ENCODE data around the gene OVOL1.
"Not testable (repeated sequence)": the region's sequence is repeated elsewhere in the genome, so short reads cannot be mapped to it uniquely, and the experiment has no call there.

Gene OVOL1

DNA sequence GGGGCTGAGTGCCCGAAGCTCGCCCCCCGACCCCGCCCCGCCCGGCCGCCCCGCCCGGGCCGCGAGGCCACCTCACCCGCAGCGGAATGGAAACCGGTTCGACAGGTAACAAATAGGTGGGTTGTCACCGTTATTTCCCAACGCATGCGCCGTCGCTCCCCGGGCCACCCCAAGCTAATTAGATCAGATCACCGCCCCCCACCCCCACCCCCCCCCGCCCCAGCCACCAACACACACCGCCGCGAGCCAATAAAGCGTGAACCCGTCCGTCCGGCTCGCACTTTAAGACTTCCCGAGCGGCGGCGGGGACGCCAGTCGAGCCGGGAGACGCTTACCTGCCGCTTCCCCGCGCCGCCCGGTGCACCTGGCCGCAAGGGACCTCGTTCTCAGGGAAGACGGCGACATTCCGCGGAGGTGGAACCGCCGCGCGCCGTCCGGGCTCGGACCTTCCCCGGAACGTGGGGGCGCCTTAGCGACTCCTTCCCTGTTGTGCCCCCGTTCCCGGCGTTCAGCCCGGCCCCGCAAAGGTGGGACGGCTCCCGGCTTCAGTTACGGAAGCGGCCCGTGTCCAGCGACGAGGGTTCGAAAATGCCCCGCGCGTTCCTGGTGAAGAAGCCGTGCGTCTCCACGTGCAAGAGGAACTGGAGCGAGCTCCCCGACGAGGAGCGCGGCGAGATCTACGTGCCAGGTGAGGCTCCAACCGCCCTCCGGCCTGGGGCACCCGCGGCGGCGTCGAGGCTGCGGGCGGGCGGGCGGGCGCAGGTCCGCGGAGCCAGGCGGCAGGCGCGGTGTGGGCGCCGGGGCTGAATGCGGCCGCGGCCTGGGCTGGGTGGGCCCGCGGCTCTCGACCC lies at the start of gene OVOL1:
OVOL1 (plus strand) TSS at position 278 of the 851 bp plus-strand sequence; CDS start at position 589, 311 bp downstream.
- no peak for DNase-seq (ENCODE audit: low read depth)

DNA sequence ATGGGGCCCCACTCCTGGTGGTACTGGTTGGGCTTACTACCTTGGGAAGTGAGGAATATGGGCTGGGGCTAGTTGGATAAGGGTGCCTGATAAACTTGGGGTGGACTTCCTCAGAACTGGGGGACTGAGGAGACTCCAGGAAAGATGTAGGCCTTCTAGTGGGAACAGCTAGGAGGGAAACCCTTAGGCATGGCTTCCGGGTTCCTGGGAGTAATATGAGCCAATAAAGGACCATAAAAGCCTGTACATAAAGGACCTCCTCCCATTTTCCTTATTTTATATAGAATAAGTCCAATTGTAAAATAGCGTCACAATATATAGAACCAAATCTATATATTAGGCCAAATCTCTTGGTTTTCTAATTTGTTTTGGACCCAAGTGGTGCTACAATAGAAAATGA lies 47.8 kb upstream of the OVOL1 start:
- DNase-seq (ENCODE audit: low read depth) = no peak

DNA sequence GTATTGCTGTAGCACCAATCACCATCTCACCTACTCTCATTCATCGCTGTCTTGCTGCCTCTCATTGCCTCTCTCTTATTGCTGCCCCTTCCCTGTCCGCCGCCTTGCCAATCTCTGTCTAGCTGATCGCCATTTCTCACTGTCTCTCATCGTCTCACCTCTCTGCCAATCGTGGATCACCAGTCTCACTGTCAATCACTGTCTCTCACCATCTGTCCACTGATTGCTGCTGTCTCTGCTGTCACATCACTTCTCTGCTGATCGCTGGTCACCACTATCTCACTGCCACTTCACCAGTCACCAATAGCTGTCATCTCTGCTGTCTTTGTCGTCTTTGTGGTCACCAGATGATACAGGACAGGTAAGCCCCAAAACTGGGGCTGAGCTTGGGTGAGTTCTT lies 45.7 kb upstream of the OVOL1 start:
- no peak for DNase-seq (ENCODE audit: low read depth)

DNA sequence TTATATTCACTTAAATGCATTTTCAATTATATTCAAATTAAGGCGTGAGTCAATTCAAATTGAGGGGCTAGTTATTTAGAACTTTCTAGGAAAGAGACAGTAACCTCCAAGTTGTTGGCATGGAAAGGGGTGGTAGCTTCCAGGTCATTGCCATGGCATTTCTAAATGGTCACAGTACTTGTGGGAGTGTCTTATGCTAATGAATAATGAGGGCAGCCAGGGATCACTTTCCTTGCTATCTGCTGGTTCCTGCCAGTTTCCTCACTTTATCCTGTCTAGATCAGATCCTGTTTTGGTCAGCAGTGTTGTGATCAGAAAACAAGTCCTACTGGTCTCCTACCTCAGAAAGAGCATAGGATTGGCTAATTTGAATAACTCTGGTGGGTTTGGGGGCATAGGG lies 44.5 kb upstream of the OVOL1 start:
- DNase-seq (ENCODE audit: low read depth) = no peak

DNA sequence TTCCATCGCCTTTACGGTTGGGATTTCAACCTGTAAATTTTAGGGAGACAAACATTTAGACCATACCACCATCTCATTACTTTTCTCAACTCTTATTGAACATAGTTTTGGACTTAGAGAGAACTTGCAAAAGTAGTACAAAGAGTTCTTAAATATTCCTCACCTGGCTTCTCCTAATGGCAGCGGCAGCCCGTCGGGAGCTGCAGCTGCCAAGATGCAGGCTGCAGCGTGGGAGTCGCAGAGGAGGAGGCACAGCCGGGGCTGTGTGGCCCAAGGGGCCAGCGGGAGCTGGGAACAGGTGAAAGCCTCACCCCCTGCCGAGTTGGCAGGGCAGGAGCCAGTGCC lies 43.2 kb upstream of the OVOL1 start:
- no peak for DNase-seq (ENCODE audit: low read depth)

DNA sequence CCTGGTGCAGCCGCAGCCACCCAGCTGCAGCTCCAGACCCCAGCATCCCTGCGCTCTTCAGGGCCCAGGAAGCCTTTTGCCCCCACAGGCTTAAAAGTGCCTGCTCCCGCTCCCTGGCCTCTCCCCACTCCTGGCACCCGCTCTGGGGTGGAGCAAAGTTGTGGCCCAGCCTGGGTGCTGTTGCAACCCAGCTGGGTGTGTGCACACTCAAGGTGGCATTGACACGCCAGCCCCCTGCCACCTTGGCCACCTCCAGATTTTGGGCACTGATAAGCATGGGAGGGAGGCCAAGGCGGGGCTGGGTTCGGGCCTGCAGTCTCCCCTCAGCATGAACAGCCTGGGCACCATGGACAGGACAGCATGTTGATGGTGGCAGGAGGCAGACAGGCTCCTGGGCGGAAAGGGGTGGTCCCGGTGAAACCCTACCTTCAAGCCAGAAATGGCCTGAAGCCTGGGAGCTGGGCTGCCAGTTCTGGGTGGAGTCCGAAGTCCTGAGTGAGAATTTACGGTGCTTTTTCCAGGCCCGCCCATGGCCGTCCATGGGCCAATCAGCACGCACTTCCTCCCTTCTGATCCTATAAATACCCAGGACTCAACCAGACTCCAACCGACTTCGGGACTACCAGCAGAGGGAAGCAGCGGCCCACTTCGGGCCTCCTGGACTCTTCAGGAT lies 42.7 kb upstream of the OVOL1 start:
- DNase-seq (ENCODE audit: low read depth) = peak; percentile 22

DNA sequence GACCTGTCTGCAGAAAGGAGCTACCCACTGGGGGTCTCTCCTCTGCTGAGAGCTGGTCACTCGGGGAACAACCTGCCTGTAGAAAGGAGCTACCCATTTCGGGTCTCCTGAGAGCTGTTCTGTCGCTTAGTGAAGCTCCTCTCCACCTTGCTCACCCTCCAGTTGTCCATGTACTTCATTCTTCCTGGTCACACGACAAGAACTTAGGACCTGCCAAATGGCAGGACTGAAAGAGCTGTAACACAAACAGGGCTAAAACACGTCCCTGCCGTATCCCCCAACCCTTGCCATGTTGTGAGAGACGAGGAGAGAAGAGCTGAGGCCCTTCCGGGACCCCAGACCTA lies 42.2 kb upstream of the OVOL1 start:
- DNase-seq (ENCODE audit: low read depth) = no peak

DNA sequence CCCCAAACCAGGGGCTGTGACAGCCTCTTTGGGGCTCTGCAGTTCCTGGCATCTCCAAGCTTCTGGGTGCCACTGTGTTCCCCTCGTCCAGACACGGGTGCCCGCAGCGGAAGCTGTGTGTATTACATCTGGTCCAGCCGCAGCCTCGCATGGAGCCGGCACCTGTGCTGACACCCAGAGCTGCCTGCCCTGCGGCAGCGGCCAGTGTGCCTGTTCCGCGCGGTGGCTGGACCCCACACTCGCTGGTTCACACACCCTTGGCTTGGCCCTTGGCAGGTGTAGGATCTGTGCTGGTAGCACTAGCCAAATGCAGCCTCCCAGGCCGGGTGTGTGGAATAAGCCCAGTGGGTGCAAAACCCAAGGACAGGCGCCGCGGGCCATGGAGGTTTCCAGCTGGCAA lies 41.8 kb upstream of the OVOL1 start:
- no peak for DNase-seq (ENCODE audit: low read depth)

DNA sequence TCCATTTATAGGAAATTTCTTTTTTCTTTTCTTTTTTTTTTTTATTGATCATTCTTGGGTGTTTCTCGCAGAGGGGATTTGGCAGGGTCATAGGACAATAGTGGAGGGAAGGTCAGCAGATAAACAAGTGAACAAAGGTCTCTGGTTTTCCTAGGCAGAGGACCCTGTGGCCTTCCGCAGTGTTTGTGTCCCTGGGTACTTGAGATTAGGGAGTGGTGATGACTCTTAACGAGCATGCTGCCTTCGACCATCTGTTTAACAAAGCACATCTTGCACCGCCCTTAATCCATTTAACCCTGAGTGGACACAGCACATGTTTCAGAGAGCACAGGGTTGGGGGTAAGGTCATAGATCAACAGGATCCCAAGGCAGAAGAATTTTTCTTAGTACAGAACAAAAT lies 24.7 kb upstream of the OVOL1 start:
- DNase-seq (ENCODE audit: low read depth) = not testable (repeated sequence)

DNA sequence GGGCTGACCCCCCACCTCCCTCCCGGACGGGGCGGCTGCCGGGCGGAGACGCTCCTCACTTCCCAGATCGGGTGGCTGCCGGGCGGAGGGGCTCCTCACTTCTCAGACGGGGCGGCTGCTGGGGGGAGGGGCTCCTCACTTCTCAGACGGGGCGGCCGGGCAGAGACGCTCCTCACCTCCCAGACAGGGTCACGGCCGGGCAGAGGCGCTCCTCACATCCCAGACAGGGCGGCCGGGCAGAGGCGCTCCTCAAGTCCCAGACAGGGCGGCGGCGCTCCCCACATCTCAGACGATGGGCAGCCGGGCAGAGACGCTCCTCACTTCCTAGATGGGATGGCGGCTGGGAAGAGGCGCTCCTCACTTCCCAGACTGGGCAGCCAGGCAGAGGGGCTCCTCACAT lies 24.0 kb upstream of the OVOL1 start:
- DNase-seq (ENCODE audit: low read depth) = not testable (repeated sequence)

DNA sequence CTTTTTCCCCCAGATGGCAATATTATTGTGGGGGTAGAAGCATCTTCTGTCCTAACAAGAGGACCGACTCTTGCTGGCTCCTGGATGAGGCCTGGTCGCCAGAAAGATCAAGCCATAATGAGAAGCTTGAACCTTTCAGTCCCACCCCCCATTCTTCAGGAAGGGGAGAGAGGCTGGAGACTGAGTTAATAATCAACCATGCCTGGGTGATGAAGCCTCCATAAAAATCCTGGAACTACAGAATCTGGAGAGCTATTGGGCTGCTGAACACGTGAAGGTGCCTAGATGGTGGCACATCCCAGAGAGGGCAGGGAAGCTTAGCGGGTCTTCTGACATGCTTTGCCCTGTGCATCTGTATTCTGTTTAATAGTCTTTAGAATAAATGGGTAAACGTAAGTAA lies 22.4 kb upstream of the OVOL1 start:
- DNase-seq (ENCODE audit: low read depth) = no peak

DNA sequence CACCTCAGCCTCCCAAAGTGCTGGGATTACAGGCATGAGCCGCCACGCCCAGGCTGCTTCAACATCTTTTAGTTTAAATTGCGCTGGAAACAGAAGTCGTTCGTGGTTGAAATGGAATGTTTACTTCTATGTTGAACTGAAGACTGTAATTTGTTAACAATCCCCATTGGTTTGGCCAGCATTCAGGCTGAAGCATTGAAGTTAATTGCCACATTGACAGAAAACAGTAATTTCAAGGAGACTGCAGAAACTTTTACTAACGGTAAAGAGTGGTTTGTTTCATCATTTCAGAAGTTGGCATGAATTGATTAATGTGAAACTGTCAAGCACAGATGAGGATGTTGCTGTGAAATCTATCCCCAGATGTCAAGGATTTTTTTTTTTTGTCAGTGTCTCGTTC lies 20.3 kb upstream of the OVOL1 start:
- DNase-seq (ENCODE audit: low read depth) = peak; percentile 65

DNA sequence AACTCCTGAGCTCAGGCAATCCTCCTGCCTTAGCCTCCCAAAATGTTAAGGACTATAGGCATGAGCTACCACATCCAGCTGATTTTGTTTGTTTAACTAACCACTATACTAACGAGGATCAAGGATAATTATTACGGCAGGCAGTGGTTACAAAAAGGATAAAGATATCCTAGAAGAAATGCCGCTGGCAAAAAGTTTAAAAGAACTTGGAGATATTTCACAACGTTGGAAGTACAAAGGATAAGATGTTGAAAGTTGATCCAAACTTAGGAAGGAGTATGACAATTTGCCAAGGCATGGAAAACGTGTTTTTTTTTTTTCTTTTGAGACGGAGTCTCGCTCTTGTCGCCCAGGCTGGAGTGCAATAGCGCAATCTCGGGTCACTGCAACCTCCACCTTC lies 19.5 kb upstream of the OVOL1 start:
- DNase-seq (ENCODE audit: low read depth) = no peak

DNA sequence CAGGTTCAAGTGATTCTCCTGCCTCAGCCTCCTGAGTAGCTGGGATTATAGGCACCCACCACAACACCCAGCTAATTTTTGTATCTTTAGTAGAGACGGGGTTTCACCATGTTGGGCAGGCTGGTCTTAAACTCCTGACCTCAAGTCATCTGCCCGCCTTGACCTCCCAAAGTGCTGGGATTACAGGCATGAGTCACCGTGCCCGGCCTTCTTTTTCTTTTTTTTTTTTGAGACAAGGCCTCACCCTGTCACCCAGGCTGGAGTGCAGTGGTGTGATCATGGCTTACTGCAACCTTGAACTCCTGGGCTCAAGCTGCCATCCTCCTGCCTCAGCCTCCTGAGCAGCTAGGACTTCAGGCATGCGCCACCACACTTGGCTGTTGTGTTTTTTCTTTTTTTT lies 19.1 kb upstream of the OVOL1 start:
- not testable (repeated sequence) for DNase-seq (ENCODE audit: low read depth)

DNA sequence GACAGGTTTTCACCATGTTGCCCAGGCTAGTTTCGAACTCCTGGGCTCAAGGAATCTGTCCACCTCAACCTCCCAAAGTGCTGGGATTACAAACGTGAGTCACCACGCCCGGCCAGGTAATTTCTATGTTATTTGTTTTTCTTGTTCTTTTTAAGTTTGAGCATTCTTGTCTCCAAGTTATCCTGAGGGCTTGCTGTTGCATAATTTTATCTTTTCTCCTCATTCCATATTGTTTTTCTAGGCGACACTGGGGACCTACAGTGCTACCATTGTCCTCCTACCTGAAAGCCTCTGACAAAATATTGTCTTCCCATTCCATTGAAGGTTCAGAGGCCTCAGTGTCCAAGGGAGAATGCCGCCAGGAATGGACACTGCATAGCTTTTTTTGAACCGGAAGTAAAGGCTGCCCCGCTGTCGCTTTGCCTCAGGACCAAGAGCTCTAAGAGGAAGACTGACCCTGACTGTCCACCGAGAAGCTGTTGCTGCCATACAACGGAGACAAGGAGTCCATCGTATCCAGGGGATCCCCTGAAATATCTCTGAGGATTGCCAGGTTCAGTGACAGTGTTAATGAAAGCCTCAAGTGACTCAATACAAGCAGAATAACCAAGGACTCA lies 15.8 kb upstream of the OVOL1 start:
- DNase-seq (ENCODE audit: low read depth) = no peak

DNA sequence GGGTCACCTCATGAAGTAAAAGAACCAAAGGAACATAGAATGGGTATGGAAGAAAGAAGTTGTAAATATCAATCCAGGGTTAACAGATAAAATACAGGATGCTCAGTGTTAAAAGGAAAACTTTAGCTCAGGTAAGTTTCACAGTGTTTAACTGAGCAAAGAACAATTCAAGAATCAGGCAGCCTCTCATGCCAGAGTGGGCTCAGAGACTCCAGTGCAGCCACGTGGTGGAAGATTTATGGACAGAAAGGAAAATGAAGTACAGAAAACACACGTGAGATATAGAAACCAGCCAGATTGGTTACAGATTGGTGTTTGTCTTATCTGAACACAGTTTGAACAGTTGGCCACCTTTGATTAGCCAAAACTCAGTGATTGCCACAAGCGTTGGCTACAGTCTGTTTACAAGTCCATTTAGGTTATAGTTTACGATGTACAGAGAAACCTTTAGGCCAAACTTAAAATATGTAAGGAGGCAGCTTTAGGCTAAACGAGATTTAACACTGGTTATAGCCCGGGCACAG lies 15.2 kb upstream of the OVOL1 start:
- no peak for DNase-seq (ENCODE audit: low read depth)

DNA sequence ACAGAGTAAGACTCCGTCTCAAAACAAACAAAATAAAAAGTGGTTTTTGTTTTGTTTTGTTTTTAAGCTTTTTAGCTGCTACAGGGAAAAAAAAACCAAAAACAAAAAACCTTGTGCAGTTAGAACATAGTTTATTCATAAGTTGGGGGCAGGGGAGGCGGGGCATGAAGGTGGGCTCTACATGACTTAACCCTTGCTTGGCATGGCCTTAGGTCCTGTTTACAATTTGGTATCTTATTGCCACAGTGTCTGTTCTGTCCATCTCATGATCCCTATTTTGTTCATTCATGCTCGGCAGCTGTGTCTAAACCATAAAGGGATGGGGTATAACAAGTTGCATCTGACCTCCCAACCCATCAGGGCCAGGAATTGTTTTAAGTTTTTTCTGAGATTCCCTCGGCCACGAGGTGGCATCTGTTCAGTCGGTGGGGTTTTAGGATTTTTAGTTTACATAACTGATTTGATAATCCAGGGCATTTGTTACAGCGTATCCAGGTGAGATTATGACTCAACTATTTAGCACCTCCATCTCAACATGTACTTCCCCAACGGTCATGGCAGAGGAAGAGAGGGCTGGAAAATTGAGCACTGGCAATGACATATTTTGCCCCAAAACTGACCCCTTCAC lies 13.0 kb upstream of the OVOL1 start:
- no peak for DNase-seq (ENCODE audit: low read depth)

DNA sequence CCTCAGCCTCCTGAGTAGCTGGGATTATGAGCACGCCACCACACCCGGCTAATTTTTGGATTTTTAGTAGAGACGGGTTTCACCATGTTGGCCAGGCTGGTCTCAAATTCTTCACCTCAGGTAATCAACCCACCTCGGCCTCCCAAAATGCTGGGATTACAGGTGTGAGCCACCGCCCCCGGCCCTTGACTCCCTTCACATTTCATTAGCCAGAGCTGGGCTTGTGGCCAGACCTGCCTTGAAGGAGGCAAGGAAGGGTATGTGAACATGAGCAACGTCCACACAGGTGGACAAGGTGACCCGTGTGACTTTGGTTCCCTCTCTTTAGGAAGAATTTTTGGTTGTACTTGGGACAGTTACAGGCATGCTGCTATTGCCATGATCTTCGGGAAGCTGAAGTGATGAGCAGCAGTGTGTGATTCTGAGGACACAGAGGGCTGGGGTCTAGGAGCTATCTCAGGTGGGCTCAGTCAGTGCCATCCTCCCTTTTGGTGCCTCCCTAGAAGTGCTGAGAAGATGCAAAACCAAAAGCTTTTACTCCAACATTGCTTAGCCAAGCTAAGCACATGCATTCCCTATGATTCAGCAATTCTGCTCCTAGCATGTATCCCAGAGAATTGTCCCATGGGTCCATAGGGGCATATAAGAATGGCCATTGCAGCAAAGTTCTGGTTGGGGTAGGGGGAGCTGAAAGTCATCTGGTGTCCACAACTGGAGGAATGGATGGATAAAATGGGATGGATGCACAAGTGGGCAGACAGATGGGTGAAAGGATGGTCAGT lies 12.1 kb upstream of the OVOL1 start:
- no peak for DNase-seq (ENCODE audit: low read depth)

DNA sequence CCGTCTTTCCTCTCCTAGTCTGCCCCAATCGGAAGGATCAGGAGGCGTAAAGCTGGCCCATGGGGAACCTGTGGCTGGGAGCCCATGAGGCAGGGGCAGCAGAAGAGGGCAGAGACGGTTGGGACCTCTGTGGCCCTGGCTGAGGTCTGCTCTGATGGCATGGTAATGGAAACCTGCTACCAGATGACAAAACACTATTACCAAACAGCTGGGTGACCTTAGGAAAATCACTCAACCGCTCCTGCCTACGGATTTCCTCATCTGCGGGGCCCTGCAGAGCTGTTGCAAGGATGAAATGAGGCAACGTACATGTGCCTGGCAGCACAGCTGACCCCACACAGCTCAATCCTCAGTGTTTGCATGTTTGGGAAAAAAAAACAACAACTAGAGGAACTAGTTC lies 10.7 kb upstream of the OVOL1 start:
- peak; percentile 56 for DNase-seq (ENCODE audit: low read depth)

DNA sequence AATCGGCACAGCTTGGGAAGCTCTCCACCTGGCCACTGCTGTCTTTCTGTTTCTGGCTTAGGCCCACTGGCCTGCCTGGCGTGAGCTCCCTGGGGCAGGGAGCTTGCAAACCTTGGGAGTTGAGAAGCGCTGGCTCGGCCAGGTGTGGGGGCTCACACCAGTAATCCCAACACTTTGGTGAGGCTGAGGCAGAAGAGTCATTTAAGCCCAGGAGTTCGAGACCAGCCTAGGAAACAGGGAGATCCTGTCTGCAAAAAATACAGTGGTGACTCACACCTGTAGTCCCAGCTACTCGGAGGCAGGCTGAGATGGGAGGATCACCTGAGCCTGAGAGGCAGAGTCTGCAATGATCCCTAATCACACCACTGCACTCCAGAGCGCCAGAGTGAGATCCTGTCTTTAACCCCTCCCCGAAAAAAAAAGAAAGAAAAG lies 10.1 kb upstream of the OVOL1 start:
- no peak for DNase-seq (ENCODE audit: low read depth)

DNA sequence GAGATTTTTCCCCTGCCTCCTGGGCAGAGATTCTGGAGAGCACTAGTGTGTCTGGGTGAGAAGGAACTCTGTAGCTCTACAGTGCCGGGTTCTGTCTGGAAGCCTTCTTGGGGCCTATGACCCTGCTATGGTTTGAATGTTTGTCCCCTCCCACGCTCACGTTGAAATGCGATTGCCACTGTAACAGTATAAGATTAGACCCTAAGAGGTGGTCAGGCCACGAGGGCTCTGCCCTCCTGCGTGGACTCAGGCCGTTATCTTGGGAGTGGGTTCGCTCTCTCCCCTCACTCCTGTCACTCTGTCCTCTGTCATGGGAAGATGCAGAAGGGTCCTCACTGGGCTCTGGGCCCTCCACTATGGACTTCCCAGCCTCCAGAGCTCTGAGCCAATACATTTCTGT lies 9.6 kb upstream of the OVOL1 start:
- DNase-seq (ENCODE audit: low read depth) = no peak

DNA sequence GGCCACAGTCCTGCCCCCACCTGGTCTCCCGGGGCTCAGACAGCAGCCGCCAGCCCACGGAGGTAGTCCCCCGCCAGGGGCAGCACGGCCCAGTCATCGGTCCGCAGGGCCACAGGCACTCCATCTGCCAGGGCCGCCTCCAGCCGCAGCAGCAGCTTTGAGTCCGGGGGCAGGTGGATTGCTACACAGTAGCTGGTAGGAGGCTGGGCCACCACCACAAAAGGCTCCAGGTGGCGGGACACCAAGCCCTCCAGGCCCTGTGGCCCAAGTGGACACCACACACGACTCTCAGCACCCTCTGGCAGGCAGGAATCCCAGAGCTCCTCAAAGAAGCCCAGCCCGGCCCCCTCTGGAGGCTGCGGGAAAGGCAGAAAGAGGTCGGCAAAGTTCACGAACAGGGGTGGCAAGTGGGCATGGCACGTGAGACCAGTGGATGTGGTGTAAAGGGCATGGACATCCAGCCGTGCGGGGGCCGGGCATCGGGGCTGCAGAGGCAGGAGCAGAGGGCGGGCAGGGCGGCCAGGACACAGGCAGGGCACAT lies 9.0 kb upstream of the OVOL1 start:
- no peak for DNase-seq (ENCODE audit: low read depth)
